ENCODE results near the gene G3BP2. TPM values are rescaled to one million over a fixed set of nuclear protein-coding genes. Genes with fewer than 3 reads are reported as not detected.
A peak's percentile ranks its signal among the peaks of the same experiment; 100 is the strongest.
"Not testable (repeated sequence)": the region's sequence is repeated elsewhere in the genome, so short reads cannot be mapped to it uniquely, and the experiment has no call there.

Gene G3BP2
- total RNA-seq, 2 donors from 2014 or later = 68.5 to 110 TPM

GRCh38 chr4:75687125-75687524, 13.9 kb upstream of the G3BP2 start:
- DNase-seq; ATAC-seq; intact Hi-C loops (cut with DNase I): not testable (repeated sequence)

GRCh38 chr4:75686346-75686745, 13.1 kb upstream of the G3BP2 start:
- ATAC-seq (no peak), DNase-seq (no peak)
- intact Hi-C loops (cut with DNase I) = no loop called here

GRCh38 chr4:75685546-75686189, 12.5 kb upstream of the G3BP2 start:
- ATAC-seq = peak in 1 of 2 donors; percentile 26
- no peak for DNase-seq
- intact Hi-C loops (cut with DNase I) = no loop called here

- ATAC-seq (no peak), DNase-seq (no peak)
- intact Hi-C loops (cut with DNase I) = no loop called here
Observed at GRCh38 chr4:75683482-75684155, 10.4 kb upstream of the G3BP2 start.

- intact Hi-C loops (cut with DNase I) = loop anchor here in 1 of 2 donors (10.0 kb wide), 1 partner anchor 45 kb away; the partner anchor contains the start of gene USO1
- ATAC-seq = no peak
- no peak for DNase-seq
Observed at GRCh38 chr4:75679876-75680575, 6.8 kb upstream of the G3BP2 start.

GRCh38 chr4:75678965-75679364, 5.8 kb upstream of the G3BP2 start:
- ATAC-seq = no peak
- intact Hi-C loops (cut with DNase I) = loop anchor here in 1 of 2 donors (10.0 kb wide), 1 partner anchor 46 kb away; the partner anchor contains the start of gene USO1
- no peak for DNase-seq

- intact Hi-C loops (cut with DNase I) = loop anchor here in 1 of 2 donors (10.0 kb wide), 1 partner anchor 46 kb away; the partner anchor contains the start of gene USO1
- DNase-seq = no peak
- ATAC-seq = no peak
Observed at GRCh38 chr4:75678473-75678872, 5.3 kb upstream of the G3BP2 start.

- ATAC-seq (no peak), DNase-seq (no peak)
- intact Hi-C loops (cut with DNase I) = loop anchor here in 1 of 2 donors (10.0 kb wide), 1 partner anchor 50 kb away; the partner anchor contains the start of gene USO1
Observed at GRCh38 chr4:75675004-75675531, 1.9 kb upstream of the G3BP2 start.

GRCh38 chr4:75673959-75674328, 733 bp upstream of the G3BP2 start:
- DNase-seq = no peak
- intact Hi-C loops (cut with DNase I) = loop anchor here (1.0 to 10.0 kb wide), 2 partner anchors 50 to 51 kb away; partner anchors contain the start of gene USO1 (in 2 of the 2)
- no peak for ATAC-seq

- peak; percentile 72 for DNase-seq
- ATAC-seq = peak; percentile 24 to 49
- intact Hi-C loops (cut with DNase I) = loop anchor here (1.0 to 10.0 kb wide), 2 partner anchors 52 kb away; partner anchors contain the start of gene USO1 (in 2 of the 2)
Observed at GRCh38 chr4:75672461-75673026, 667 bp downstream of the G3BP2 start.

GRCh38 chr4:75671802-75672421, 1.3 kb downstream of the G3BP2 start:
- intact Hi-C loops (cut with DNase I) = loop anchor here in 1 of 2 donors (10.0 kb wide), 1 partner anchor 53 kb away; the partner anchor contains the start of gene USO1
- DNase-seq (no peak), ATAC-seq (no peak)

GRCh38 chr4:75668596-75668995, 4.6 kb downstream of the G3BP2 start:
- intact Hi-C loops (cut with DNase I) = no loop called here
- no peak for ATAC-seq

GRCh38 chr4:75667636-75668035, 5.6 kb downstream of the G3BP2 start:
- DNase-seq; ATAC-seq; intact Hi-C loops (cut with DNase I): not testable (repeated sequence)

More at GRCh38 chr4:75668596-75668995, 4.6 kb downstream of the G3BP2 start:
- DNase-seq = no peak

GRCh38 chr4:75666299-75666698, 6.9 kb downstream of the G3BP2 start:
- intact Hi-C loops (cut with DNase I) = no loop called here
- ATAC-seq (no peak), DNase-seq (no peak)

- ATAC-seq; DNase-seq; intact Hi-C loops (cut with DNase I): not testable (repeated sequence)
Observed at GRCh38 chr4:75664604-75665003, 8.6 kb downstream of the G3BP2 start.

- ATAC-seq (no peak), DNase-seq (no peak)
- intact Hi-C loops (cut with DNase I) = no loop called here
Observed at GRCh38 chr4:75662626-75663025, 10.6 kb downstream of the G3BP2 start.

GRCh38 chr4:75660491-75660890, 12.7 kb downstream of the G3BP2 start:
- intact Hi-C loops (cut with DNase I) = no loop called here
- DNase-seq (no peak), ATAC-seq (no peak)

GRCh38 chr4:75659512-75660031, 13.6 kb downstream of the G3BP2 start:
- DNase-seq = no peak
- ATAC-seq = no peak
- intact Hi-C loops (cut with DNase I) = loop anchor here in 1 of 2 donors (10.0 kb wide), 1 partner anchor 115 kb away; no protein-coding TSS in a partner anchor
